HepG2 (cell line): Measurements from ENCODE around the gene ATP6V0E2. TPM values are rescaled to one million over a fixed set of nuclear protein-coding genes. Genes with fewer than 3 reads are reported as not detected.

Experiments used
- ATAC-seq: fragments of 200-7000 bp; cut with Tn5 transposase; 3 replicates; pipeline ENCODE4 v1.9.1; 2020; ENCODE audit warnings: mild to moderate bottlenecking, moderate library complexity
- BruUV-seq: library from RNA; stranded (reverse); fragments of 400-500 nt; replicated peaks from 2 replicates; lab custom pipeline; 2021; lab: Mats Ljungman, UMichigan
- CTCF ChIA-PET: fragments of 300-600 bp; formaldehyde crosslinking; extraction: SDS; loops from one replicate; lab custom pipeline; 2021; ENCODE audit warnings: low total read pairs, inconsistent platforms, low intra/inter-chr PET ratio; lab: Yijun Ruan, JAX
- POLR2A ChIA-PET: fragments of 350-600 bp; sonication (Branson Sonifier 250); formaldehyde crosslinking; loops from one replicate; lab custom pipeline; 2020; ENCODE audit warnings: antibody characterized with exemption, inconsistent platforms; lab: Yijun Ruan, JAX
- DNase-seq: peaks from one replicate; pipeline ENCODE4 v3.0.0-alpha.2; 2015; ENCODE audit warnings: low spot score
- FAIRE-seq: peaks from 3 replicates; lab custom pipeline; 2011; peaks lifted over from hg19 to GRCh38; lab: Jason Lieb, UNC
- H2AFZ ChIP-seq: one replicate; pipeline ENCODE4 v1.6.1; 2011; ENCODE audit warnings: low read length, inconsistent platforms
- H3K27ac ChIP-seq: fragments of 300-600 bp; 3 replicates; pipeline ENCODE4 v1.8.0; 2011; ENCODE audit warnings: mixed run types, mild to moderate bottlenecking, mixed read lengths, low read length, inconsistent platforms; ENCODE audit not compliant: insufficient read depth; ENCODE audit errors: extremely low read length
- H3K27me3 ChIP-seq, 2 experiments: fragments of 200-600 bp in 1 of 2; 2 replicates in 1 of 2; 3 replicates in 1 of 2; pipeline versions ENCODE4 v1.6.0 to v1.8.0; 2011; ENCODE audit warnings: low read length in 2 of 2, mild to moderate bottlenecking in 2 of 2, moderate library complexity in 2 of 2, inconsistent platforms in 1 of 2; ENCODE audit not compliant: insufficient read depth in 2 of 2, control insufficient read depth in 1 of 2
- H3K36me3 ChIP-seq, 2 experiments: fragments of 200-600 bp in 1 of 2; replicated peaks in 1 of 2; 2 replicates in 1 of 2; 3 replicates in 1 of 2; pipeline versions ENCODE4 v1.5.1 to v1.8.0; 2011; ENCODE audit warnings: low read length in 2 of 2, inconsistent platforms in 1 of 2; ENCODE audit not compliant: insufficient read depth in 2 of 2, control insufficient read depth in 1 of 2
- H3K4me1 ChIP-seq: 2 replicates; pipeline ENCODE4 v1.5.1; 2012; ENCODE audit warnings: low read length, inconsistent platforms; ENCODE audit not compliant: insufficient read depth
- H3K4me2 ChIP-seq: 2 replicates; pipeline ENCODE4 v1.6.0; 2011; ENCODE audit warnings: low read depth, low read length, inconsistent platforms
- H3K4me3 ChIP-seq, 3 experiments: fragments of 200-600 bp in 1 of 3; sonication (generic), shearing (Covaris generic) in 1 of 3; replicated peaks in 1 of 3; 2 replicates each; pipeline ENCODE4 v1.5.1; 2011 to 2016; ENCODE audit warnings: low read length in 3 of 3, inconsistent platforms in 2 of 3, low read depth in 2 of 3, mild to moderate bottlenecking in 2 of 3, control low read depth in 1 of 3, mixed read lengths in 1 of 3; ENCODE audit not compliant: insufficient read depth in 1 of 3
- H3K79me2 ChIP-seq: one replicate; pipeline ENCODE4 v1.6.1; 2011; ENCODE audit warnings: low read length, inconsistent platforms; ENCODE audit not compliant: insufficient read depth
- H3K9ac ChIP-seq: 2 replicates; pipeline ENCODE4 v1.6.0; 2011; ENCODE audit warnings: mild to moderate bottlenecking, low read depth, low read length, inconsistent platforms; ENCODE audit not compliant: insufficient read depth
- H3K9me3 ChIP-seq: 2 replicates; pipeline ENCODE4 v1.5.1; 2012; ENCODE audit warnings: mild to moderate bottlenecking, low read length
- H4K20me1 ChIP-seq: 2 replicates; pipeline ENCODE4 v1.6.0; 2011; ENCODE audit warnings: inconsistent platforms, mild to moderate bottlenecking, low read length, moderate library complexity; ENCODE audit not compliant: insufficient read depth
- DPF2 ChIP-seq: sonication (generic); formaldehyde crosslinking; IDR thresholded peaks from 2 replicates; pipeline ENCODE4 v1.4.0; 2020; ENCODE audit warnings: mild to moderate bottlenecking, low read depth, missing genetic modification reagents, borderline replicate concordance
- EED ChIP-seq: sonication (generic); formaldehyde crosslinking; IDR thresholded peaks from 2 replicates; pipeline ENCODE4 v1.5.0; 2020; ENCODE audit warnings: mild to moderate bottlenecking, missing genetic modification reagents
- FOXC1 ChIP-seq: sonication (generic); formaldehyde crosslinking; IDR thresholded peaks from 2 replicates; pipeline ENCODE4 v1.8.0; 2022; ENCODE audit warnings: mild to moderate bottlenecking, missing genetic modification reagents, borderline replicate concordance
- HNRNPL ChIP-seq: fragments of 200-400 bp; formaldehyde crosslinking; IDR thresholded peaks from 2 replicates; pipeline ENCODE4 v1.6.1; 2017; ENCODE audit warnings: mild to moderate bottlenecking, low read depth, low read length
- MATR3 ChIP-seq: sonication (generic); formaldehyde crosslinking; IDR thresholded peaks from 2 replicates; pipeline ENCODE4 v1.4.0; 2020; ENCODE audit warnings: missing genetic modification reagents
- MED13 ChIP-seq: sonication (generic); formaldehyde crosslinking; IDR thresholded peaks from 2 replicates; pipeline ENCODE4 v1.5.0; 2020; ENCODE audit warnings: missing genetic modification reagents
- MED8 ChIP-seq: sonication (generic); formaldehyde crosslinking; IDR thresholded peaks from 2 replicates; pipeline ENCODE4 v1.8.1; 2023; ENCODE audit warnings: mild to moderate bottlenecking, missing genetic modification reagents; ENCODE audit not compliant: insufficient replicate concordance
- MTF1 ChIP-seq: sonication (generic); formaldehyde crosslinking; IDR thresholded peaks from 2 replicates; pipeline ENCODE4 v1.5.0; 2020; ENCODE audit warnings: missing genetic modification reagents
- YEATS2 ChIP-seq: sonication (generic); formaldehyde crosslinking; IDR thresholded peaks from 2 replicates; pipeline ENCODE4 v1.4.0; 2020; ENCODE audit warnings: missing genetic modification reagents, borderline replicate concordance
- ZBTB7A ChIP-seq: sonication (generic); formaldehyde crosslinking; IDR thresholded peaks from 2 replicates; pipeline ENCODE4 v1.8.0; 2022; ENCODE audit warnings: mild to moderate bottlenecking, missing genetic modification reagents
- ZFP36 ChIP-seq: fragments of 150-350 bp; IDR thresholded peaks from 2 replicates; pipeline ENCODE4 v1.6.1; 2018; ENCODE audit warnings: borderline replicate concordance, low read length, low read depth; ENCODE audit not compliant: partially characterized antibody
- ZFP91 ChIP-seq: sonication (generic); formaldehyde crosslinking; IDR thresholded peaks from 2 replicates; pipeline ENCODE4 v1.9.0; 2022; ENCODE audit warnings: missing genetic modification reagents, mild to moderate bottlenecking, borderline replicate concordance
- ZMAT5 ChIP-seq: sonication (generic); formaldehyde crosslinking; IDR thresholded peaks from 2 replicates; pipeline ENCODE4 v1.5.0; 2020; ENCODE audit warnings: mild to moderate bottlenecking, low read depth, missing genetic modification reagents, borderline replicate concordance
- ZNF224 ChIP-seq: sonication (generic); formaldehyde crosslinking; IDR thresholded peaks from 2 replicates; pipeline ENCODE4 v1.5.0; 2020; ENCODE audit warnings: mild to moderate bottlenecking, missing genetic modification reagents
- ZSCAN31 ChIP-seq: sonication (generic); formaldehyde crosslinking; IDR thresholded peaks from 2 replicates; pipeline ENCODE4 v1.5.0; 2020; ENCODE audit warnings: low read depth, mild to moderate bottlenecking, missing genetic modification reagents
- WGBS: methylation state at CpG from one replicate; pipeline ENCODE4 v1.1.6; 2017; ENCODE audit warnings: low lambda C conversion rate; 5-methylcytosine and 5-hydroxymethylcytosine counted together
- in situ Hi-C: cut with HindIII; loops from 2 replicates; pipeline ENCODE4 v1.10.0; 2017; ENCODE audit warnings: low pct_unique_long_range_greater_than_20kb; ENCODE audit not compliant: extremely low pct_ligation_motif_present
- intact Hi-C: fragments of 100-400 bp; cut with micrococcal nuclease; formaldehyde crosslinking; loops from one replicate; pipeline ENCODE4 v1.10.0; 2022; ENCODE audit not compliant: unreplicated experiment
- polyA plus RNA-seq, 8 experiments: library from polyadenylated mRNA; depleted of rRNA in 3 of 8; stranded (reverse) in 7 of 8; unstranded in 1 of 8; fragments of >200 nt; fragmentation: Illumina TruSeq in 4 of 8; extraction: Trizol in 4 of 8; gene quantifications; 2 replicates each; pipeline versions ENCODE4 v1.2.1 to v1.2.3, GENCODE V29; 2011 to 2016; ENCODE audit warnings: low read depth in 4 of 8, missing spikeins in 1 of 8, mixed read lengths in 1 of 8; ENCODE audit not compliant: insufficient read depth in 1 of 8
- total RNA-seq, 5 experiments: library from RNA; depleted of rRNA; stranded (reverse); fragments of >200 nt; fragmentation: Illumina TruSeq; extraction: Trizol; gene quantifications; 2 replicates each; pipeline ENCODE4 v1.2.3, GENCODE V29; 2016; ENCODE audit warnings: low read depth in 1 of 5
- TF ChIP-seq, protein P1 (sequence below): sonication (generic); formaldehyde crosslinking; IDR thresholded peaks from 2 replicates; pipeline ENCODE4 v1.4.0; 2020; ENCODE audit warnings: missing genetic modification reagents
- TF ChIP-seq, protein P2 (sequence below): sonication (generic); formaldehyde crosslinking; IDR thresholded peaks from 2 replicates; pipeline ENCODE4 v1.4.0; 2020; ENCODE audit warnings: missing genetic modification reagents

ATP6V0E2 gene
- total and polyA plus RNA-seq, 2 of the 13 experiments (the other 11 are each of a cell fraction or from before 2014, with no cell fraction given), result 36.8 to 203 TPM

DNA sequence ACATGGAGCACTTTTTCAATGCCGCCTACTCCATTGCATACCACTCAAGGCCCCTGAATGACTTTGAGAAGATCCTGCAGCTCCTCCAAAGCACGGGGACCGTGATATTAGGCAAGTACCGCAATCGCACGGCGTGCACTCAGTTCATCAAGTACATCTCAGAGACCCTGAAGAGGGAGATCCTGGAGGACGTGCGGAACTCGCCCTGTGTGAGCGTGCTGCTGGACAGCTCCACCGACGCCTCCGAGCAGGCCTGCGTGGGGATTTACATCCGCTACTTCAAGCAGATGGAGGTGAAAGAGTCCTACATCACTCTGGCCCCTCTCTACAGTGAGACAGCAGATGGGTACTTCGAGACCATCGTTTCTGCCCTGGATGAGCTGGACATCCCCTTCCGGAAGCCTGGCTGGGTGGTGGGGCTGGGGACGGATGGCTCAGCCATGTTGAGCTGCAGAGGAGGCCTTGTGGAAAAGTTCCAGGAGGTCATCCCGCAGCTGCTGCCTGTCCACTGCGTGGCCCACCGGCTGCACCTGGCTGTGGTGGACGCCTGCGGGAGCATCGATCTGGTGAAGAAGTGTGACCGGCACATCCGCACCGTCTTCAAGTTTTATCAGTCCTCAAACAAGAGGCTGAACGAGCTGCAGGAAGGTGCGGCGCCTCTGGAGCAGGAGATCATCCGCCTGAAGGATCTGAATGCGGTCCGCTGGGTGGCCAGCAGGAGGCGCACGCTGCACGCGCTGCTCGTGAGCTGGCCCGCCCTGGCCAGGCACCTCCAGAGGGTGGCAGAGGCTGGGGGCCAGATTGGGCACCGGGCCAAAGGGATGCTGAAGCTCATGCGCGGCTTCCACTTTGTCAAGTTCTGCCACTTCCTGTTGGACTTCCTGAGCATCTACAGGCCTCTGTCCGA, 12.7 kb upstream of the ATP6V0E2 start:
- Histone ChIP-seq H3K4me3 (no peak overlapping the region), H3K36me3 (no peaks in the 10 kb centered on the region), H3K27ac (no peak overlapping the region), H3K9ac (no peak overlapping the region), H2AFZ (no peak overlapping the region), H3K4me1 (no peaks in the 10 kb centered on the region), H4K20me1 (no peaks in the 10 kb centered on the region), H3K4me2 (no peak overlapping the region), H3K79me2 (no peaks in the 10 kb centered on the region), H3K27me3 (peaks cover 0 to 17% of the 10 kb centered on the region in 2 experiments; a peak in 1 of 5 replicates), H3K9me3 (no peaks in the 10 kb centered on the region)
- ChIA-PET CTCF (interaction anchor here (1.0 to 1.3 kb wide), 2 partner anchors 12 to 415 kb away, joined by 3 to 4 read pairs; no protein-coding TSS in a partner anchor), POLR2A (no interaction called here)
- FAIRE-seq, result no peak
- no TSS peak for BruUV-seq
- no peak for DNase-seq
- 50% methylated on average over 23 of the region's 45 CpGs for WGBS
- in situ Hi-C loops, result loop anchor here (25.0 kb wide), 1 partner anchor 176 kb away; no protein-coding TSS in a partner anchor
- intact Hi-C loops, result no loop called here
- ATAC-seq, result peak; percentile 79
- TF ChIP-seq, protein P1, sequence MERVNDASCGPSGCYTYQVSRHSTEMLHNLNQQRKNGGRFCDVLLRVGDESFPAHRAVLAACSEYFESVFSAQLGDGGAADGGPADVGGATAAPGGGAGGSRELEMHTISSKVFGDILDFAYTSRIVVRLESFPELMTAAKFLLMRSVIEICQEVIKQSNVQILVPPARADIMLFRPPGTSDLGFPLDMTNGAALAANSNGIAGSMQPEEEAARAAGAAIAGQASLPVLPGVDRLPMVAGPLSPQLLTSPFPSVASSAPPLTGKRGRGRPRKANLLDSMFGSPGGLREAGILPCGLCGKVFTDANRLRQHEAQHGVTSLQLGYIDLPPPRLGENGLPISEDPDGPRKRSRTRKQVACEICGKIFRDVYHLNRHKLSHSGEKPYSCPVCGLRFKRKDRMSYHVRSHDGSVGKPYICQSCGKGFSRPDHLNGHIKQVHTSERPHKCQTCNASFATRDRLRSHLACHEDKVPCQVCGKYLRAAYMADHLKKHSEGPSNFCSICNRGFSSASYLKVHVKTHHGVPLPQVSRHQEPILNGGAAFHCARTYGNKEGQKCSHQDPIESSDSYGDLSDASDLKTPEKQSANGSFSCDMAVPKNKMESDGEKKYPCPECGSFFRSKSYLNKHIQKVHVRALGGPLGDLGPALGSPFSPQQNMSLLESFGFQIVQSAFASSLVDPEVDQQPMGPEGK, result 0 out of 2 replicates have a peak, but pooled peaks have one; percentile 27
- TF ChIP-seq ZSCAN31 (CRISPR knock-in tag), result no peak
- peak; percentile 56; the same call in 1 of the 2 replicates for TF ChIP-seq HNRNPL
- TF ChIP-seq ZMAT5 (CRISPR knock-in tag), result no peak
- no peak for TF ChIP-seq MTF1 (CRISPR knock-in tag)
- TF ChIP-seq ZBTB7A (CRISPR knock-in tag), result no peak
- TF ChIP-seq FOXC1, result no peak
- no peak for TF ChIP-seq ZFP36
- TF ChIP-seq MED13 (CRISPR knock-in tag), result no peak
- TF ChIP-seq YEATS2 (CRISPR knock-in tag), result no peak
- TF ChIP-seq DPF2 (CRISPR knock-in tag), result no peak
- TF ChIP-seq, protein P2, sequence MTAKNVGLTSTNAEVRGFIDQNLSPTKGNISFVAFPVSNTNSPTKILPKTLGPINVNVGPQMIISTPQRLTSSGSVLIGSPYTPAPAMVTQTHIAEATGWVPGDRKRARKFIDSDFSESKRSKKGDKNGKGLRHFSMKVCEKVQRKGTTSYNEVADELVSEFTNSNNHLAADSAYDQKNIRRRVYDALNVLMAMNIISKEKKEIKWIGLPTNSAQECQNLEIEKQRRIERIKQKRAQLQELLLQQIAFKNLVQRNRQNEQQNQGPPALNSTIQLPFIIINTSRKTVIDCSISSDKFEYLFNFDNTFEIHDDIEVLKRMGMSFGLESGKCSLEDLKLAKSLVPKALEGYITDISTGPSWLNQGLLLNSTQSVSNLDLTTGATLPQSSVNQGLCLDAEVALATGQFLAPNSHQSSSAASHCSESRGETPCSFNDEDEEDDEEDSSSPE (CRISPR knock-in tag), result no peak
- TF ChIP-seq ZFP91 (CRISPR knock-in tag), result peak; percentile 14; the same call in 1 of the 2 replicates
- no peak for TF ChIP-seq EED (CRISPR knock-in tag)
- no peak for TF ChIP-seq MED8 (CRISPR knock-in tag)
- TF ChIP-seq MATR3 (CRISPR knock-in tag), result no peak
- TF ChIP-seq ZNF224 (CRISPR knock-in tag), result no peak
